SH-SY5Y (cell line): ENCODE data around the gene GBX2.

ENCODE experiments used
- GATA2 ChIP-seq: IDR thresholded peaks from 2 replicates; pipeline ENCODE4 v1.6.1; 2011; ENCODE audit warnings: mild to moderate bottlenecking, low read depth, low read length
- GATA3 ChIP-seq: IDR thresholded peaks from 2 replicates; pipeline ENCODE4 v1.6.1; 2011; ENCODE audit warnings: low read depth, mild to moderate bottlenecking, low read length, moderate library complexity

Gene GBX2

DNA sequence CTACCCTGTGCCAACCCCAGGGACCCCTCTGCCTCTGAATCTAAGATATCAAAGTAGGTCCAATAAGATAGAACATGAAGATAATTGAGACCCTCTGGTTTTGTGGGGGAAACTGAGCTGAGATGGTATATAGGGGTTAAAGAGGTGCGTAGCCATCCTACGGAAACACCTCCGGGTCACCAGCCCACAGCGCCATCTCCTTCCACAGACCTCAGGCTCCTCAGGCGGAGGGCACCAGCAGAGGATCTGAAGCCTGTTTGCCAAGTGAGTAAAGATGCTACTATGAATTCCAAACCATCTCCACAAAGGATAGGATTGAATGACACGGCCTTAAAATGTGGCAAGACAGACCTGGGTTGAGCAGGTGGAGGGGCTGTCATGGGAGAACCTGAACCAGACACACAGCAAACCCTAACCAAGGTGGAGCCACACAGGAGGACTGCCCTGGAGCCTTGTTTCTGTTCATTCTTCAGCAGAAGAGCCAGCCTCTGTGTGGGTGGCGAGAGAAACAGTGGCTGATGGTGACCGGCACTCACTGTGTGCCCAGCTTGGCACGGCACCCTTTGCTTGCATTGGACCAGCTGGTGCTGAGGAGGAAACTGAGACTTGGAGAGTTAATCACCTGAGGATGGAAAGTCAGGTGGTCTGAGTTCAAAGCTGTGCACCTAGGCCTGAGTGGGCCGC lies 10.2 kb downstream of the GBX2 start:
- TF ChIP-seq GATA2, result no peak
- TF ChIP-seq GATA3, result no peak

DNA sequence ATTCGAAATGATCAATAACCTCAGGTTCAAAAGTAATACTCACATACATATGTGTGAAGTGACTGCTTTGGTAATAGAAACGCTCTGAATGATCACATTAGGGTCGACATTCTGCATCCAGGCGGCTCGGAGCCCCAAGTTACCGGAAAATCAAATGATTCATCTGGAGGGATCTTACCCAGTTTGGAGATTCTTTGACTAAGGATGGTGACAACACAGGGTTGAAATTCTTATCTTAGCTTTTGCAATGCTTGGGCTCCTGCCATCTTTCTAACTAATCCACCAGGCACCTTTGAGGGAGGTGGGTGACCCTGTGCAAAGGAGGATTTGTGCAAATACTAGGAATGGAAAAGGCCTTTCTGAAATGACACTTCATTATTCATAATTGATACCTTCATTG lies 10.8 kb downstream of the GBX2 start:
- TF ChIP-seq GATA2 (no peak), GATA3 (no peak)

DNA sequence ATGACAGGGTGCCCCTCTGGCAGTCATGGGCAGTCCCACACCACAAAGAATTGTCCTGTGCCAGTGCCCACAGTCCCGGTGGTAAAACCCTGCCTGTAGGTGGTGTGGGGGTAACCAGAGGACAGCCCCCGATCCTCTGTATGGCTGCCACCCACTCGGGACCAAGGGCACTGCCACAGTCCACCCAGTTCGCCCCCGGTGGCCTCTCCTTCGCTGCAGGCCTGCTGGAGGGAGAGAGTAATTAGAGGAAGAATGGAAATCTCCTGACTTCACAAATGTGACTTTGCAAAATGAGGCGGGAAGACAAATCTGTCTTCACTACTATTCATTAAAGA lies 11.4 kb downstream of the GBX2 start:
- TF ChIP-seq GATA3, result no peak
- TF ChIP-seq GATA2, result no peak

- TF ChIP-seq GATA2 (no peak), GATA3 (no peak)
Measured at GRCh38 chr2:236156095-236156859, 11.9 kb downstream of the GBX2 start.

DNA sequence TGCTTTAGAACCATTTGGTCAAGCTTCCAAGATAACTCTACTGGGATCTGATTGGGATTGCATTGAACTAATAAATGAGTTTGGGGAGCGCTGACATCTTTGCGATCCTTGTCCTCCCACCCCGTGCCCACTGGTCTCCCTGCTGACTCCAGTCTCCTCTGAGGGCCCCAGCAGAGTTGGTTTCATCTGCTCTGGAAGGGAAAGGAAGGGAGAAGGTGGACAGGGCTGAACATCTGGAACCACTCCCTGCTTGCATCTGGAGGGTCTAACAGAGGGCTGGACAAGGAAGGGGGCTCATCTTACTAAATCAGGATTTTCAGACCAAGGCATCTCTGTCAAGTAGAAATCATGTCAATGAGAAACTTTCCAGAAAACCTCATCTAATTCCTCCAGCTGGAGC lies 12.8 kb downstream of the GBX2 start:
- TF ChIP-seq GATA2 (no peak), GATA3 (no peak)

GRCh38 chr2:236146436-236146835 lies 21.8 kb downstream of the GBX2 start:
- TF ChIP-seq GATA2 (no peak), GATA3 (no peak)

DNA sequence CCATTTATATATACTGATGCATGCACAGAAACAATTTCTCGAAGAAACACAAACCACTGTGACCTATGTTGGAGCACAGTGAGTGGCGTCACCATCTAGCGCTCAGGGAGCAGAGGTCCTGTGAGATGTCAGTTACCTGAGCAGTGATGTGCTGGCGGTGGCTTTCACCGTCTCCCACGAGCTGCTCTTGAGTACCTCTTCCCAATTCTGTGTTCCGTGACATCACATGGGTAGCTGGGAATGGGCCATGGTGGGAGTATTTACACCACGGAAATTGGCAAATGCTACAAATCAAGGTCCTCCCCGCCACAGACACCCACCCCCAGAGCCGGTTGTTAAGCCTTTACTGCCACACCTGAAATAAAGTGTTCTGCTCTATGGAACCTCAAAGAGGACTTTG lies 24.4 kb downstream of the GBX2 start:
- TF ChIP-seq GATA2 (no peak), GATA3 (no peak)

DNA sequence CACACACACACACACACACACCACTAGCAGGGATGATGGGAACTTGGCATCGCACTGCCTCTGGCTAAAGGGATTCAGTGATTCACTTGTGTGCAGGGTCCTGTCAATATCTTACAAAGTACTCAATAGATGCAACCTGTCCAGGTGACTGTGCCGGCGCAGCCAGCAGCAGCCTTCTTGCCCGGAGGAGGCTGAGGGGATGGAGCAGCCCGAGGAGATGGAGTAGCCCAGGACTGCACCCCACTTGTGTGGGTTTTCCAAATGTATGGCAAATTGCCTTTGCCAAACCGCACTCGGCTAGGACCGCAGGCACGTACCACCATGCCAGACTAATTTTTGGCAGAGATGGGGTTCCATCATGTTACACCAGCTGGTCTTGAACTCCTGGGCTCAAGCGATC lies 31.1 kb downstream of the GBX2 start:
- no peak for TF ChIP-seq GATA2
- TF ChIP-seq GATA3, result no peak

- no peak for TF ChIP-seq GATA2
- TF ChIP-seq GATA3, result no peak
Measured at GRCh38 chr2:236136538-236136937, 31.6 kb downstream of the GBX2 start.

DNA sequence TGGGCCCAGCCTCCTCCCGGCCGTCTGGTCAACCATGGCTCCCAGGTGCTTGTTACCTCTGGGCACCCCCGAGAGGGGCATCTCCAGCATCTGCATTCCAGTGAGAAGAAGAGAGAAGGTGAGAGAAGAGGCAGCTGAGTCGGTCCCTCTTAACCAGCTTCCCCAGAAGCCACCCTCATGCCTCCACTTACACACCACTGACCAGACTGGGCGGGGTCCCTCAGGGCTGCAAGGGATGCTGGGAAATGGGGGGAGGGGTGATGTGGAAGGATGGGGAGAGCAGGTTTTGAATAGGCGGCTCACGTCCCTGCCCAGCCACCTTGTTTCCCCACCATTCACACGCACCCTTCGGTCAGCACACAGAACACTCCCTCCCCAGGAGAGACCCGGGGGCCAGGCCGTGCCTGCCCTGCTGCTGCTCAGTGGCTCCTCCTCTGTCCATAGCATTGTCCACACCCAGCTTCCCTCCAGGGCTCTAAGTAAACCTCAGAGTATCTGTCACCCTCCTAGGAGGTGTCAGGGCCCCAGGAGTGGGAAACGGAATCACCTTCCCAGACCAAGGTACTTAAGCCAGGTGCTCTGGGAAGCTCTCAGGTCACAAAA lies 34.7 kb downstream of the GBX2 start:
- TF ChIP-seq GATA3, result no peak
- no peak for TF ChIP-seq GATA2

DNA sequence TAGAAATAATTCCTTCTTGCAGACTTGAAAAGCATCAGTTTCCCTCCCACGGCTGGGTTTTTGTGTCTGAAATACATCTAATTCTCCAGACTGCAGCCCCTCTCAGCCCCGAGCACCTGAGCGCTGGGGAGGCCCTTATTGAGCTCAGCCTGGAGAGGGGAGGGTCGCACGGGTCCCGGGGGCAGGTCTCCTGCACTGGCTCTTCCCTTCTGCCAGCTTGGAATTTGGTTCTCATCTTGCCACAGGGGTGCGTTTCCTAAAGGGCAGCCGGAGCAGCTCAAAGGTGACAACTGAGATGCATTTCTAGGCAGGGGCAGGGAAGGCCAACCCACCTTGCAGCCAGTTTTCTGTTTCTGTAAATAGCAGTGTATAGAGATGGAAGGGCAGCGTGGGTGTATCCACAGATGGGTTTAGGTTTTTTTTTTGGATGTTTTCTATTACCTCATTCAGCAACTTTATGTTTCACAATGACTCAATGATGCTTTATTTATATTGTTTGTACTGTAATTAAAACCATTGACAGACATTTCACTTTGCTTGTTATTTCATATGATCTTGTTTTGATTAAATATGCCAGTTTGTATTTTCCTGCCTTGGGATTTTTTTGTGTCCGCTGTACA lies 37.0 kb downstream of the GBX2 start:
- TF ChIP-seq GATA3, result no peak
- TF ChIP-seq GATA2, result no peak

GRCh38 chr2:236130349-236130998 lies 37.7 kb downstream of the GBX2 start:
- no peak for TF ChIP-seq GATA2
- no peak for TF ChIP-seq GATA3

- no peak for TF ChIP-seq GATA2
- no peak for TF ChIP-seq GATA3
Measured at GRCh38 chr2:236129935-236130334, 38.3 kb downstream of the GBX2 start.

DNA sequence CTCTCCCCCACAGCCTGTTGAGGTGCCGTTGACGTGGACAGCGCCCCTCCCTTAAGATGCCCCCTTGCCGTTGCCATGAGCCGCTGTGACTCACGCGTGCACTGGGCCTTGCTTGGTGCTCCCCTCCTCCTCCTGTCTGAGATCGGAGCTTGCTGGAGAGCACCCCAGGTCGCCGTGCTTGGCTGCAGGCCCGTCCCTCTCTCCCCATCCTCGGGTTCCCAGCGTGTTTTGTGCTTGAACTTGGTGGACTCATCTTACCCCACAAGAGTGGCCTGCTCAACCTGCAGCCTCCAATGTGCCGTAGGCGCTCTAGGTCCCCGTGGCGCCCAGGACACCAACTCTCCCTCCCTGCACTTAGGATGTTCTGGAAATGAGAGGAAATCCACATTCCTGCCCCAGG lies 39.9 kb downstream of the GBX2 start:
- no peak for TF ChIP-seq GATA3
- TF ChIP-seq GATA2, result no peak
